ENCODE results near the gene CAMK2N1.

- TF ChIP-seq CTCF (IDR thresholded peaks at IDR 0.05) (no peak), POLR2A (IDR thresholded peaks at IDR 0.05) (no peak)
Observed at GRCh38 chr1:20440785-20441200, 45.2 kb downstream of the CAMK2N1 start.

Data from heart left ventricle (tissue), 13 donors.